GM10266 (cell line): ENCODE measurements around the gene TMEM236.
A peak's percentile ranks its signal among the peaks of the same experiment; 100 is the strongest.

ENCODE experiments used
- DNase-seq: peaks from one replicate; pipeline ENCODE4 v3.0.0; 2012; ENCODE audit errors: extremely low spot score
- TF ChIP-seq, protein P1 (sequence below): IDR thresholded peaks from 2 replicates; pipeline ENCODE4 v1.5.1; 2012; ENCODE audit warnings: mild to moderate bottlenecking, low read depth; ENCODE audit not compliant: control insufficient read depth, insufficient read depth; ENCODE audit errors: missing control alignments

Gene TMEM236

DNA sequence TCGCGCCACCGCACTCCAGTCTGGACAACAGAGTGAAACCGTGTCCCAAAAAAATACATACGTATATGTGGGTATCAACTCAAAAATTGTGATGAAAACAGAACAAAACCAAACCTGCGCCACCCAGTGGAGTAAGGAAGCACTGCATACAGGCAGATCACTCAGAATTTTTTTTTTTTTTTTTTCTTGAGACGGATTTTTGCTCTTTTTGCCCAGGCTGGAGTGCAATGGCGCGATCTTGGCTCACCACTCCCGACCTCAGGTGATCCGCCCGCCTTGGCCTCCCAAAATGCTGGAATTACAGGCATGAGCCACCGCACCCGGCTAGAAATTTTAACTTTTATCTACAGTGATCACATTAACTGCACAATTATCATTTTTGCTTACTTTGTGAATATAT lies 9.1 kb upstream of the TMEM236 start:
- DNase-seq: peak; percentile 35

DNA sequence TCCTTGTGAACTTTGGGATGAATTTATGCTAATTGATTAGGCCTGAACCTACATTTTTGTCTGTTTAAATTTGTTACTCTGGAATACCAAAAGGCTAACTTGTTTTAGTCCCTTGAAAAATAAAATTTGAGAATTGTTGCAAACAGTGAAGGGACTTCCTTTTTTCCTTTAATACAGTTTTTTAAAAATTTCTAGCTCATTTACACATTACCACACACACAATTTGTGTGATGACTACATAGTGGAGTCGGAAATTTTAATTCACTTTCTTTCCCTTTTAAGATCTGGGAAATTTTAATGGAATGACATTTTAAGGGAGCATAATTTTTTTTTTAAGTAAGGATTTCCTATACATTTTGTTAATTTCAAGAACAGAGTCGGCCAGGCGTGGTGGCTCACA lies 8.6 kb upstream of the TMEM236 start:
- TF ChIP-seq, protein P1, sequence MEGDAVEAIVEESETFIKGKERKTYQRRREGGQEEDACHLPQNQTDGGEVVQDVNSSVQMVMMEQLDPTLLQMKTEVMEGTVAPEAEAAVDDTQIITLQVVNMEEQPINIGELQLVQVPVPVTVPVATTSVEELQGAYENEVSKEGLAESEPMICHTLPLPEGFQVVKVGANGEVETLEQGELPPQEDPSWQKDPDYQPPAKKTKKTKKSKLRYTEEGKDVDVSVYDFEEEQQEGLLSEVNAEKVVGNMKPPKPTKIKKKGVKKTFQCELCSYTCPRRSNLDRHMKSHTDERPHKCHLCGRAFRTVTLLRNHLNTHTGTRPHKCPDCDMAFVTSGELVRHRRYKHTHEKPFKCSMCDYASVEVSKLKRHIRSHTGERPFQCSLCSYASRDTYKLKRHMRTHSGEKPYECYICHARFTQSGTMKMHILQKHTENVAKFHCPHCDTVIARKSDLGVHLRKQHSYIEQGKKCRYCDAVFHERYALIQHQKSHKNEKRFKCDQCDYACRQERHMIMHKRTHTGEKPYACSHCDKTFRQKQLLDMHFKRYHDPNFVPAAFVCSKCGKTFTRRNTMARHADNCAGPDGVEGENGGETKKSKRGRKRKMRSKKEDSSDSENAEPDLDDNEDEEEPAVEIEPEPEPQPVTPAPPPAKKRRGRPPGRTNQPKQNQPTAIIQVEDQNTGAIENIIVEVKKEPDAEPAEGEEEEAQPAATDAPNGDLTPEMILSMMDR: no peak
- DNase-seq: no peak

More for the DNA sequence above, 9.1 kb upstream of the TMEM236 start:
- TF ChIP-seq, protein P1: peak; percentile 73

DNA sequence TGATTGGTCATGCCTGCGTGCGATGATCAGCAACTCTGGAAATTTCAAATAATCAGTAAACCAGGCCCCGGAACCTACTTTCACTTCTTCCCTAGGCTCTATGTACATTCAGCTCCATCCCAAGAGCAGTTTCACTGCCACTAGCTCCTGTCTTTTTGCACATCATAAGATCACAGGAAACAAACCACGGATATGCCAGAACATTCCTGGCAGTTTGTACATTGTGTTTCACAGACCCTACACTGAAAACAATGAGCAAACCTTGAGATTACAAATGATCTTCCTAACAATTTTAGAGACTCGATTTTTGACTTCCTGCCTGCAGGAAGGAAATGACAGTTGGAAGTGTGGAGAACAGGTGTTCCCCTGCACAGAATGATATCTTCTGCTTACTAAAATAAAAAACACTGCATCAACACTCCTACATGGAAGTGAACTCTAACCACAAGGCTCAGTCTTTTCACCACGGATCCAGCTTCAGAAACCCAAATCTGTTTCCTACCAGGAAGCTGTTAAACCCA lies 7.6 kb upstream of the TMEM236 start:
- DNase-seq: no peak
- TF ChIP-seq, protein P1: no peak

DNA sequence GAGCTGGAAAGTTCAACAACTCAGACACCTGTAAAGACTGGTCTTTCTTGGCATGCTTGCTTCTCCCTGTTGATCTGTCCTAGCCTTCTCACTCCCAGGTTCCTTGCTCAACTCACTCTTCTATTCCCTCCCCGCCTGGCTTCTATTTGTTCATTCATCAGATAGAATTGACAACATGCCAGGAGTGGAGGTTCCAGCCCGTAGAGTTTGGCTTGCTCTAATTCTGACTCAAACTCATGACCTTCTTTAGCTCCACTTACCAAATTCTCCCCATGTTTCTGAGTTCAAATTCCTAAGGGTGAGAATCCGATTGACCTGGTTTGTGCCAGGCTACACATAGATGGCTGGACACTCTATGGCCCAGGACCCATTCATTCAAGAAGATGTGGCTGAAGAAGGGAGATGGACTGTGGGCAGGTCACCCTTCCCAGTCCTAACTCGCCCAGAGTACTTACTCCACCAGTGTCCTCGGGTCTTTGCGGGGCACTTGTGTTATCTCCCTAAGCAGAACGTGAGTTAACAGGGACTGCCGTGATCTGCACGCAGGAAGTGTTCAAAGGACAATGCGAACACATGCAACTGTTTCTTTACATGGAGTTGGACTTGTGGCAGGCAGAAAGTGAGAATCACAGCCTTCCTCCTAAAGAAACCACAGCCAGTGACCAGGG lies 4.0 kb upstream of the TMEM236 start:
- TF ChIP-seq, protein P1: no peak
- no peak for DNase-seq

DNA sequence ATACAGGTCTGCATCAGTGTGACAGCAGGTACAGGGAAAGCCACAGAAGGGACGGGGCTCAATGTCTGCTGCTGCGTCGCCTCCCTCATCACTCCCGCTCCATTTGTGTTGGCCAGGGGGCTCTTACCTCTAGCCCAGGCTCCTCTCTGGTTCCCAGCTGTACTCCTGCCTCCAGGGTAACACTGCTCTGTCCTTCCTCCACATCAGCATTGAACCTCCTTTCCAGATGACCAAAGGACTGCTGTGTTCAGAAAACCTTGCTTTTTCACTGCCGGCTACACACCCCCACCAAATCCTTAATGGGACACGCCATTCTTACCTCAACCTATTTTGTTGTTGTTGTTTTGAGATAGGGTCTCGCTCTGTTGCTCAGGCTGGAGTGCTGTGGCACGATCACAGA lies 2.1 kb upstream of the TMEM236 start:
- no peak for DNase-seq
- TF ChIP-seq, protein P1: no peak

DNA sequence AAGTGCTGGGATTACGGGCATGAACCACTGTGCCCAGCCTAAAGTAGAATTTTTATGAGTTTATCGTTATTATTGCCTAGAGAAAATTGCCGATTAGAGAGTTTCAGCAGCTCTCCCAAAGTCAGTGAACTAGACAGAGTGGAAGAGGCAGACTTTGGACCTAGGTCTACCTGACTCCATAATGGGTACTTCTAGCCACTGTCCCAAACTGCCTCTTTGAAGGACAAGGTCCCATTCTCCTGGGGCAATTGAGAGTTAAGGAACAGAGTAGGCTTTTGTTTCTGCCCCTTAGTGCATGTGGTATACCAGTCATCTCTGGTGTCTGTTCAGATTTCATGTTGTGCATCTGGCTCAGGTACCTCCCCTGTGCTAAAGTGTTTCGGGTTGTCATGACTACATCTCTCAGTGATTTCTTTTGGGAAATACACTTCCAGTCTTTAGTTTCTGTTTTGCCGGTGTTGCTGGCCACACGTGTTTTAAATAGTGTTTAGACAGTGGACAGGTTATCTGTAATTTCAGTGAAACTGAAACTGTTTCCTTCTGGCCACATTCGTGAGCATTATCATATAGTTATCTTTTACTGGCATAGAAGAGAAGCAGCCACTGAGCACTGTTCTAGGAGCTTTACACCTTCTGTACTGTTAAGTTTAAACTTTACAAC lies 4.7 kb downstream of the TMEM236 start:
- TF ChIP-seq, protein P1: no peak
- DNase-seq: peak; percentile 54

DNA sequence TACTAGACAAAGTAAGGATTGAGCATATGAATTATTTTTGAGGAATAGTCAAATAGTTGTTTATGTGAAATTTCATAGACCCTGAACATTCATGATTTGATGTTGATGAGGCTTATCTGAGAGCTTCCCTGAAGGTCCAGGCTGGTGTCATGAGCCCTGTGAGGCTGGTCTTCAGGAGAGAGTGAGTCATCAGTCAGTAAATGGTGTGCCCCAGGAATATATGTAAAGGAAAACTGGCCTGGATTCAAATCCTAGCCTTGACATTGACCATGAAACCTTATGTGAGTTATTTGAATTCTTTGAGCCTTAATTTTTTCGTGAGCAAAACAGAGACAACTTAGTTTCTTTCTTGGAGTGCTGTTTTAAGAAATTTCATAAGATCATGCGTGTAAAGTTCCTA lies 6.2 kb downstream of the TMEM236 start:
- no peak for DNase-seq
- TF ChIP-seq, protein P1: no peak
